Osteocyte (in vitro differentiated cells): Measurements from ENCODE around the gene EPN1. TPM values are rescaled to one million over a fixed set of nuclear protein-coding genes. Genes with fewer than 3 reads are reported as not detected.

Source experiments
- DNase-seq: peaks from one replicate; pipeline ENCODE4 v3.0.0; 2021; ENCODE audit warnings: mixed read lengths; ENCODE audit not compliant: unreplicated experiment; ENCODE audit errors: extremely low spot score
- H3K27ac Mint-ChIP-seq: one replicate; pipeline ENCODE4 v1.8.0; 2021; ENCODE audit warnings: mild to moderate bottlenecking, mixed read lengths; ENCODE audit not compliant: unreplicated experiment
- H3K27me3 Mint-ChIP-seq: one replicate; pipeline ENCODE4 v1.8.0; 2021; ENCODE audit warnings: mixed read lengths; ENCODE audit not compliant: unreplicated experiment
- H3K36me3 Mint-ChIP-seq: one replicate; pipeline ENCODE4 v1.8.0; 2021; ENCODE audit warnings: mixed read lengths; ENCODE audit not compliant: unreplicated experiment
- H3K4me1 Mint-ChIP-seq: one replicate; pipeline ENCODE4 v1.8.0; 2021; ENCODE audit warnings: mixed read lengths; ENCODE audit not compliant: unreplicated experiment
- H3K4me3 Mint-ChIP-seq: one replicate; pipeline ENCODE4 v1.8.0; 2021; ENCODE audit warnings: mild to moderate bottlenecking, moderate library complexity, mixed read lengths; ENCODE audit not compliant: unreplicated experiment
- H3K9me3 Mint-ChIP-seq: one replicate; pipeline ENCODE4 v1.8.0; 2021; ENCODE audit warnings: mixed read lengths; ENCODE audit not compliant: unreplicated experiment
- total RNA-seq: library from RNA; stranded (reverse); gene quantifications from 2 replicates; pipeline ENCODE4 v1.2.1, GENCODE V29; 2021
- TF ChIP-seq, protein P1 (sequence below): fragments of 200-600 bp; sonication (generic); IDR thresholded peaks from 2 replicates; pipeline ENCODE4 v1.5.0; 2021; ENCODE audit warnings: antibody characterized with exemption, mild to moderate bottlenecking, moderate library complexity

The EPN1 gene
- total RNA-seq, 1 donor from 2014 or later = 142 TPM

DNA sequence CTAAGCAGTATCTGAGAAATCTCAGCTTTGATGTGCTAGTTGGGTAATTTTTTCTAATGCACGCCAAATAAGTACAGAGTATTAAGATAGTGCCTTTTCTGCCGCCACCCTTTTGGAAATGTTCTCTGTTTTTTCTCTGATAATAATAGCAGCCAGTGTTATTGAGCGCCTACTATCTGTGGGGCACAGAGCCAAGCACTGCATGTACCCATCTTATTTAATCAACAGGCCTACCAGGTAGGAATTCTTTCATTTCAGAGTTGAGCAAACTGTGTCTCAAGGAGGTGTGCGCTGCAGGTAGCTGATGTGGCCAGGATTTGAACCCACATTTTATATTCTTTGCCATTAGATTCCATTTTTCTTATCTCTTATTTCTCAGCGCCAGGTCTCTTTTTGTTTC, 1.4 kb downstream of the EPN1 start:
- no peaks in the 10 kb centered on the region for H3K9me3 Mint-ChIP-seq
- no peaks in the 10 kb centered on the region for H3K27me3 Mint-ChIP-seq
- peaks cover 15% of the 10 kb centered on the region for H3K36me3 Mint-ChIP-seq
- H3K4me3 Mint-ChIP-seq = peak overlapping the region; percentile 97
- peak overlapping the region; percentile 35 for H3K27ac Mint-ChIP-seq
- TF ChIP-seq, protein P1, sequence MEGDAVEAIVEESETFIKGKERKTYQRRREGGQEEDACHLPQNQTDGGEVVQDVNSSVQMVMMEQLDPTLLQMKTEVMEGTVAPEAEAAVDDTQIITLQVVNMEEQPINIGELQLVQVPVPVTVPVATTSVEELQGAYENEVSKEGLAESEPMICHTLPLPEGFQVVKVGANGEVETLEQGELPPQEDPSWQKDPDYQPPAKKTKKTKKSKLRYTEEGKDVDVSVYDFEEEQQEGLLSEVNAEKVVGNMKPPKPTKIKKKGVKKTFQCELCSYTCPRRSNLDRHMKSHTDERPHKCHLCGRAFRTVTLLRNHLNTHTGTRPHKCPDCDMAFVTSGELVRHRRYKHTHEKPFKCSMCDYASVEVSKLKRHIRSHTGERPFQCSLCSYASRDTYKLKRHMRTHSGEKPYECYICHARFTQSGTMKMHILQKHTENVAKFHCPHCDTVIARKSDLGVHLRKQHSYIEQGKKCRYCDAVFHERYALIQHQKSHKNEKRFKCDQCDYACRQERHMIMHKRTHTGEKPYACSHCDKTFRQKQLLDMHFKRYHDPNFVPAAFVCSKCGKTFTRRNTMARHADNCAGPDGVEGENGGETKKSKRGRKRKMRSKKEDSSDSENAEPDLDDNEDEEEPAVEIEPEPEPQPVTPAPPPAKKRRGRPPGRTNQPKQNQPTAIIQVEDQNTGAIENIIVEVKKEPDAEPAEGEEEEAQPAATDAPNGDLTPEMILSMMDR = no peak
- peaks cover 38% of the 10 kb centered on the region for H3K4me1 Mint-ChIP-seq
- DNase-seq = no peak

DNA sequence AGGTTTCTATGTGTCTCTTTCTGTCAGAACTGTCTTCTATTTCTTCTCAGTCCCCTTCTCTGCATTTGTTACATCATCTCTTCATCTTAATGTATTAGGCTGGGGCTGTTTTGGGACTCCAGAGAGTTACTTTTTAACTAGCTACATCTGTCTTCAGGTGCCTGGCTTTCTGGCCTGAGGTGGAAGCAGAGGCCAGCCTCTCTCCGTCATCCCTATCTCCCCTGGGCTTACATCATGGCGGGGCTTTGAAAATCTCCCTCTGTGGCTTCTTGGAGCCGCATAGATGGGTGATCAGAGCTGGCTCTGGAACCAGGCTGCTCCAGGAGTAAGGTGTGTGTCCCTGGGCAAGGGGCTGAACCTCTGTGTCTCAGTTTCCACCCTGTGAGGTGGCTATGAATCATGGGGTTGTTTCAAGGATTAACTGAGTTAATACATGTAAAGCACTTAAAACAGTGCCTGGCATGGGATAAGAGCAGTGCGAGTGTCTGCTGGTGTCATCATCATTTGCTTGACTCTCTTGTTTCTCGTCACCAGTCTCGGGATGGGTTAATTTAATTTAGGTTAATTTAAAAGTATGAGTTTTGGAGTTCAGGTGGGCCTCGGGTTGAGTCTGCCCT, 2.0 kb downstream of the EPN1 start:
- Mint-ChIP-seq H3K27me3 (no peaks in the 10 kb centered on the region), H3K4me1 (peaks cover 35% of the 10 kb centered on the region)

DNA sequence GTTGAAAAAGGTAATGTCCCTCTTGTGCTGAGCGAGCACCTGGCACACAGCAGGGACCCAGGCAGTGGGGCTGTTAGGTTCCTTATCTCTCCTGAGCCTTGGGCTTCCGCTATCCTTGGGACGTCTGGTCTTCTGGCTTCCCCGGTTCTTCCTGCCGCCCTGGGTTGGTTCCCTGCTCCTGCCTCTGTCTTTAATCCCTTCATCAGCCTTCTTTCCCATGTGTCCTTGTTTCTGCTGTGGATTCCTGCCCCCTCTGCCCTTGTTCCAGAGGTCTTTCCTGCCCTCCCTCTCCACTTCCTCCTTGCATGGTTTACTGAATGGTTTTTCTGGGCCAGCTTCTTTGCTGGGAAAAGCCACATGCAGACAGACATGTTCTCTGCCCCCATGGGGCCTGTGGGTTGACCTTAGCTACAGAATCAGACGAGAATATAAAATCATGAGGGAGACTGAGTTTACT, 2.6 kb downstream of the EPN1 start:
- Mint-ChIP-seq H3K9me3 (no peaks in the 10 kb centered on the region), H3K27ac (peak overlapping the region; percentile 63), H3K4me3 (peak overlapping the region; percentile 38), H3K36me3 (peaks cover 15% of the 10 kb centered on the region), H3K4me1 (peaks cover 32% of the 10 kb centered on the region), H3K27me3 (no peaks in the 10 kb centered on the region)
- TF ChIP-seq, protein P1 = no peak
- no peak for DNase-seq

More for the DNA sequence above, 2.0 kb downstream of the EPN1 start:
- Mint-ChIP-seq H3K27ac (peak overlapping the region; percentile 5), H3K36me3 (peaks cover 15% of the 10 kb centered on the region), H3K9me3 (no peaks in the 10 kb centered on the region), H3K4me3 (peak overlapping the region; percentile 97)
- no peak for DNase-seq
- TF ChIP-seq, protein P1 = no peak

DNA sequence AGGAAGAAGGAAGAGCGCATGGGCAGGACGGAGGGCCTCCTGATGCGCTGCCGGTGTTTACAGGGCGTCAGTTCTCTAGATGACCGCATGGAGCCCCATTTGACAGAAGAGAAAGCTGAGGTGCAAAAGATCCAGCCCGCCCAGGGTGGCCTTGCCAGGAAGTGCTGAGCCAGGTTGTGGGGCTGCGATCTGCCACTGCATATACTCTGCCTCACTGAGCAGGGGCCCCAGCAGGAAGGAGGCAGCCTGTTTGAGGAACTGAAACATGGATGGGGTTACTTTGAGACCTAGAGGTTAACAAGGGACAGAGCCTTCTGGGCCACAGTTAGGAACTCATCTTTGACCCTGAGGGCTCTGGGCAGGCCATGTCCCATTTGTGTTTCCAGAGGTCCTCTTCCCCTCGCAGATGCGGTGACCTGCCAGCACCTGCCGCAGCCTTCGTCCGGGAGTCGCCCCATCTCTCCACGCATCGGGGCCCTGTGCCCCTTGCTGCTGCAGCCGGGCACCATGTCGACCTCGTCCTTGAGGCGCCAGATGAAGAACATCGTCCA, 3.2 kb downstream of the EPN1 start:
- Mint-ChIP-seq H3K36me3 (peaks cover 15% of the 10 kb centered on the region), H3K4me1 (peaks cover 32% of the 10 kb centered on the region), H3K9me3 (no peaks in the 10 kb centered on the region), H3K27me3 (no peaks in the 10 kb centered on the region), H3K4me3 (no peak overlapping the region), H3K27ac (peak overlapping the region; percentile 63)
- TF ChIP-seq, protein P1 = no peak
- no peak for DNase-seq

DNA sequence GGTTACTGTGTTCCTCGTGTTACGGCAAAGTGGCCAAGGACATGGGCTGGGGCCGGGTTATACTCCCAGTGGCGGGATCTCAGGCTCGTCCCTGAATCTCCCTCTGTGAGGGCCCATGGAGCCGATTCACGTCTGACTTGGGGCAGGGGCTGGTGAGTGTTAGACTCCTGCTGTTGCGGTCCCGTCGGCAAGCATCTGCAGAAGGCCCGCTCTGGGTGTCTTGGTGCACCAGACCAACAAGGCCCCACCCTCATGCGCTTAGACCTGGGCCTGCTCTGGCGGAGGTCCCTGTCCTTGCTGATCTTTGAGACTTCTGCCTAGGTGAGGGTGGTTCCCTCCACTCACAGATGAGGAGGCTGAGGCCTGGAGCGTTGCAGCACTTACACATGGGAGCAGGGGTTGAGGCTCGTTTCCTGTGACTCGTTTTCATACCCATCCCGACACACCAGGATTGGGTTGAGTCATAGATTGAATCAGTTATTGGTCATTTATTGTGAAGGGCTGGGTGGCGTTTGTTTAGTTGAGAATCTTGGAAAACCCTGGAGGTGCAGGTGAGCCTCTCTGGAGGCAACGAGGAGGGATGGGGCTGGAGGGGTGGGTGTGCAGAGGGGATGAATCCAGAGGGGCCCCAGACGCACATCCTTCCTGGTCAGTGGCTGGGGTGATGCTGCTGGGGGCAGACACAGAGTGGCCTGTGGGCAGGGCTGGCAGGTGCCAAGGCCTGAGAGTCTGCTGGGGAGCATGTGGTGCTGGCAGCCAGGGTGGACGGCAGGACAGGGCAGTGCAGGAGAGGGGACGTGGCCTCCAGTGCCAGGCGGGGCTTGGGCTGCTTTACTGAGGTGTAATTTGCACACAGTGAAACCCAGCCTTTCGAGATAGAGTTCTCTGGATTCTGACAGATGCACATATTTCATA, 4.6 kb downstream of the EPN1 start:
- no peak for DNase-seq
- Mint-ChIP-seq H3K27me3 (no peaks in the 10 kb centered on the region), H3K9me3 (no peaks in the 10 kb centered on the region), H3K4me3 (no peak overlapping the region), H3K4me1 (peaks cover 27% of the 10 kb centered on the region), H3K36me3 (peaks cover 15% of the 10 kb centered on the region), H3K27ac (no peak overlapping the region)
- TF ChIP-seq, protein P1 = no peak
